ENCODE measurements around the gene SURF2. TPM values are rescaled to one million over a fixed set of nuclear protein-coding genes. Genes with fewer than 3 reads are reported as not detected.

The SURF2 gene
- polyA plus RNA-seq, 1 experiment: 10.0 TPM

- ChIA-PET CTCF (interaction anchor here (1.3 kb wide), 1 partner anchor 12 kb away, joined by 3 read pairs; no protein-coding TSS in a partner anchor), POLR2A (interaction anchor here (0.7 kb wide), 1 partner anchor 263 kb away, joined by 3 read pairs; no protein-coding TSS in a partner anchor)
- DNase-seq (ENCODE audit: low read depth): no peak
- Histone ChIP-seq H3K27me3 (ENCODE audit: control insufficient read depth, insufficient read depth, low read length) (no peaks in the 10 kb centered on the region), H3K36me3 (ENCODE audit: control insufficient read depth, insufficient read depth, low read length) (peaks cover 40% of the 10 kb centered on the region), H3K4me3 (ENCODE audit: low read depth, low read length) (no peak overlapping the region)
- TF ChIP-seq CTCF (IDR thresholded peaks at IDR 0.05; ENCODE audit: insufficient read depth, low read depth, low read length): no peak
These were observed 16.7 kb upstream of the SURF2 start for GRCh38 chr9:133339641-133340040.

GRCh38 chr9:133340256-133340655 is 16.1 kb upstream of the SURF2 start:
- DNase-seq (ENCODE audit: low read depth): no peak
- ChIA-PET CTCF (interaction anchor here (1.3 to 1.4 kb wide), 2 partner anchors 11 to 154 kb away, joined by 3 read pairs; no protein-coding TSS in a partner anchor), POLR2A (interaction anchor here (0.5 kb wide), 1 partner anchor 23 kb away, joined by 3 read pairs; no protein-coding TSS in a partner anchor)
- Histone ChIP-seq H3K4me3 (ENCODE audit: low read depth, low read length) (no peak overlapping the region), H3K27me3 (ENCODE audit: control insufficient read depth, insufficient read depth, low read length) (no peaks in the 10 kb centered on the region), H3K36me3 (ENCODE audit: control insufficient read depth, insufficient read depth, low read length) (peaks cover 46% of the 10 kb centered on the region)
- no peak for TF ChIP-seq CTCF (IDR thresholded peaks at IDR 0.05; ENCODE audit: insufficient read depth, low read depth, low read length)

GRCh38 chr9:133340916-133341315 is 15.4 kb upstream of the SURF2 start:
- Histone ChIP-seq H3K27me3 (ENCODE audit: control insufficient read depth, insufficient read depth, low read length) (no peaks in the 10 kb centered on the region), H3K36me3 (ENCODE audit: control insufficient read depth, insufficient read depth, low read length) (peaks cover 52% of the 10 kb centered on the region), H3K4me3 (ENCODE audit: low read depth, low read length) (no peak overlapping the region)
- CTCF ChIA-PET: interaction anchor here (1.3 to 4.7 kb wide), 4 partner anchors 10 to 154 kb away, joined by 3 to 13 read pairs (median 3); partner anchors contain the start of gene STKLD1
- no peak for TF ChIP-seq CTCF (IDR thresholded peaks at IDR 0.05; ENCODE audit: insufficient read depth, low read depth, low read length)
- no peak for DNase-seq (ENCODE audit: low read depth)
- POLR2A ChIA-PET: no interaction called here

GRCh38 chr9:133341369-133342068 is 14.8 kb upstream of the SURF2 start:
- CTCF ChIA-PET: interaction anchor here (1.4 to 4.7 kb wide), 3 partner anchors 11 to 155 kb away, joined by 3 to 13 read pairs (median 3); partner anchors contain the start of gene STKLD1
- DNase-seq (ENCODE audit: low read depth): no peak
- Histone ChIP-seq H3K4me3 (ENCODE audit: low read depth, low read length) (no peak overlapping the region), H3K36me3 (ENCODE audit: control insufficient read depth, insufficient read depth, low read length) (peaks cover 52% of the 10 kb centered on the region), H3K27me3 (ENCODE audit: control insufficient read depth, insufficient read depth, low read length) (no peaks in the 10 kb centered on the region)
- POLR2A ChIA-PET: no interaction called here
- TF ChIP-seq CTCF (IDR thresholded peaks at IDR 0.05; ENCODE audit: insufficient read depth, low read depth, low read length): no peak

GRCh38 chr9:133342069-133342406 is 14.3 kb upstream of the SURF2 start:
- Histone ChIP-seq H3K36me3 (ENCODE audit: control insufficient read depth, insufficient read depth, low read length) (peaks cover 52% of the 10 kb centered on the region), H3K27me3 (ENCODE audit: control insufficient read depth, insufficient read depth, low read length) (no peaks in the 10 kb centered on the region), H3K4me3 (ENCODE audit: low read depth, low read length) (no peak overlapping the region)
- ChIA-PET POLR2A (no interaction called here), CTCF (interaction anchor here (1.5 to 4.7 kb wide), 2 partner anchors 12 to 35 kb away, joined by 3 to 13 read pairs; partner anchors contain the start of gene STKLD1)
- TF ChIP-seq CTCF (IDR thresholded peaks at IDR 0.05; ENCODE audit: insufficient read depth, low read depth, low read length): peak; percentile 16; the same call in 1 of the 2 replicates
- no peak for DNase-seq (ENCODE audit: low read depth)
